H9 (cell line): Measurements from ENCODE around the gene ATAD2B. TPM values are rescaled to one million over a fixed set of nuclear protein-coding genes. Genes with fewer than 3 reads are reported as not detected.

Source experiments
- DNase-seq: peaks from one replicate; pipeline ENCODE4 v3.0.0-alpha.2; 2017
- H2AFZ ChIP-seq: one replicate; pipeline ENCODE4 v1.6.1; 2013; ENCODE audit warnings: mild to moderate bottlenecking, low read length, control low read depth, moderate library complexity
- H2AK5ac ChIP-seq: 2 replicates; pipeline ENCODE4 v1.6.1; 2013; ENCODE audit warnings: low read length, control low read depth, mixed read lengths; ENCODE audit not compliant: insufficient read length
- H2BK120ac ChIP-seq: one replicate; pipeline ENCODE4 v1.6.1; 2013; ENCODE audit warnings: low read depth, mild to moderate bottlenecking, low read length, control low read depth, inconsistent platforms; ENCODE audit not compliant: poor library complexity, severe bottlenecking
- H2BK12ac ChIP-seq: 2 replicates; pipeline ENCODE4 v1.6.1; 2013; ENCODE audit warnings: low read length, control low read depth, mixed read lengths, low read depth; ENCODE audit not compliant: insufficient read length
- H2BK15ac ChIP-seq: 2 replicates; pipeline ENCODE4 v1.6.1; 2013; ENCODE audit warnings: low read depth, low read length, control low read depth
- H2BK20ac ChIP-seq: one replicate; pipeline ENCODE4 v1.6.1; 2013; ENCODE audit warnings: low read depth, mild to moderate bottlenecking, low read length, control low read depth, inconsistent platforms; ENCODE audit not compliant: poor library complexity, severe bottlenecking
- H2BK5ac ChIP-seq: 2 replicates; pipeline ENCODE4 v1.6.1; 2013; ENCODE audit warnings: low read length, control low read depth, mixed read lengths; ENCODE audit not compliant: insufficient read length
- H3K14ac ChIP-seq: 2 replicates; pipeline ENCODE4 v1.6.1; 2013; ENCODE audit warnings: low read length, control low read depth; ENCODE audit not compliant: insufficient read depth
- H3K18ac ChIP-seq: 2 replicates; pipeline ENCODE4 v1.6.1; 2013; ENCODE audit warnings: low read depth, mild to moderate bottlenecking, mixed read lengths, low read length, control low read depth; ENCODE audit not compliant: insufficient read length
- H3K23ac ChIP-seq: 2 replicates; pipeline ENCODE4 v1.6.1; 2013; ENCODE audit warnings: low read length, control low read depth, mixed read lengths, low read depth; ENCODE audit not compliant: insufficient read length
- H3K23me2 ChIP-seq: 2 replicates; pipeline ENCODE4 v1.6.1; 2013; ENCODE audit warnings: low read depth, mild to moderate bottlenecking, mixed read lengths, low read length, control low read depth; ENCODE audit not compliant: insufficient read length, poor library complexity, severe bottlenecking
- H3K27ac ChIP-seq: 2 replicates; pipeline ENCODE4 v1.5.1; 2013; ENCODE audit warnings: low read length, control low read depth, mixed read lengths, low read depth; ENCODE audit not compliant: insufficient read length
- H3K27me3 ChIP-seq: 2 replicates; pipeline ENCODE4 v1.6.1; 2013; ENCODE audit warnings: low read length, control low read depth, inconsistent platforms; ENCODE audit not compliant: insufficient read depth
- H3K4ac ChIP-seq: 2 replicates; pipeline ENCODE4 v1.6.1; 2013; ENCODE audit warnings: low read depth, mild to moderate bottlenecking, control low read depth, inconsistent platforms, low read length, moderate library complexity
- H3K4me1 ChIP-seq: 2 replicates; pipeline ENCODE4 v1.6.1; 2013; ENCODE audit warnings: low read length, control low read depth, inconsistent platforms; ENCODE audit not compliant: insufficient read depth
- H3K4me2 ChIP-seq: 2 replicates; pipeline ENCODE4 v1.6.1; 2013; ENCODE audit warnings: low read length, control low read depth, mixed read lengths; ENCODE audit not compliant: insufficient read length, insufficient read depth
- H3K56ac ChIP-seq: 2 replicates; pipeline ENCODE4 v1.6.1; 2013; ENCODE audit warnings: low read depth, mild to moderate bottlenecking, mixed read lengths, low read length, control low read depth; ENCODE audit not compliant: insufficient read length
- H3K79me1 ChIP-seq: 2 replicates; pipeline ENCODE4 v1.6.1; 2013; ENCODE audit warnings: low read depth, mild to moderate bottlenecking, moderate library complexity, low read length, control low read depth, inconsistent platforms; ENCODE audit not compliant: insufficient read depth, poor library complexity, severe bottlenecking
- H3K79me2 ChIP-seq: 2 replicates; pipeline ENCODE4 v1.6.1; 2013; ENCODE audit warnings: low read length, control low read depth, inconsistent platforms; ENCODE audit not compliant: insufficient read depth
- H3K9ac ChIP-seq: 2 replicates; pipeline ENCODE4 v1.6.1; 2013; ENCODE audit warnings: low read length, control low read depth, mixed read lengths; ENCODE audit not compliant: insufficient read length; ENCODE audit errors: extremely low read depth
- H3K9me3 ChIP-seq: one replicate; pipeline ENCODE4 v1.6.1; 2013; ENCODE audit warnings: low read depth, low read length, inconsistent platforms; ENCODE audit not compliant: control insufficient read depth
- H3T11ph ChIP-seq: one replicate; pipeline ENCODE4 v1.6.1; 2013; ENCODE audit warnings: mild to moderate bottlenecking, low read length, control low read depth, inconsistent platforms
- H4K20me1 ChIP-seq: one replicate; pipeline ENCODE4 v1.6.1; 2013; ENCODE audit not compliant: control insufficient read depth, insufficient read length, insufficient read depth
- H4K5ac ChIP-seq: 2 replicates; pipeline ENCODE4 v1.6.1; 2013; ENCODE audit warnings: low read depth, mild to moderate bottlenecking, mixed read lengths, low read length, control low read depth; ENCODE audit not compliant: insufficient read length
- H4K8ac ChIP-seq: replicated peaks from 2 replicates; pipeline ENCODE4 v1.6.1; 2013; ENCODE audit warnings: low read length, control low read depth, mixed read lengths, low read depth; ENCODE audit not compliant: insufficient read length
- H4K91ac ChIP-seq: 2 replicates; pipeline ENCODE4 v1.6.1; 2013; ENCODE audit warnings: low read depth, mild to moderate bottlenecking, moderate library complexity, mixed read lengths, low read length, control low read depth; ENCODE audit not compliant: insufficient read length
- H3K27ac Mint-ChIP-seq, 3 experiments: 2 replicates in 2 of 3; 3 replicates in 1 of 3; pipeline ENCODE4 v1.8.0; 2020 to 2021; ENCODE audit warnings: mixed read lengths in 3 of 3, mild to moderate bottlenecking in 1 of 3, moderate library complexity in 1 of 3
- H3K27me3 Mint-ChIP-seq: 2 replicates; pipeline ENCODE4 v1.8.0; 2021; ENCODE audit warnings: low read depth, mild to moderate bottlenecking, moderate library complexity, mixed read lengths
- H3K36me3 Mint-ChIP-seq, 3 experiments: 2 replicates in 2 of 3; 3 replicates in 1 of 3; pipeline ENCODE4 v1.8.0; 2020 to 2021; ENCODE audit warnings: low read depth in 3 of 3, mixed read lengths in 3 of 3; ENCODE audit not compliant: insufficient read depth in 1 of 3
- H3K4me1 Mint-ChIP-seq, 2 experiments: 2 replicates each; pipeline ENCODE4 v1.8.0; 2020; ENCODE audit warnings: mixed read lengths in 2 of 2
- H3K4me3 Mint-ChIP-seq, 2 experiments: 2 replicates in 1 of 2; 3 replicates in 1 of 2; pipeline ENCODE4 v1.8.0; 2020 to 2021; ENCODE audit warnings: mild to moderate bottlenecking in 2 of 2, mixed read lengths in 2 of 2, moderate library complexity in 1 of 2
- H3K9me3 Mint-ChIP-seq, 2 experiments: 2 replicates in 1 of 2; 3 replicates in 1 of 2; pipeline ENCODE4 v1.8.0; 2020; ENCODE audit warnings: mild to moderate bottlenecking in 2 of 2, mixed read lengths in 2 of 2, moderate library complexity in 1 of 2
- CTCF ChIP-seq: fragments of 200-600 bp; sonication (generic); conservative IDR thresholded peaks from 3 replicates; pipeline ENCODE4 v1.8.0; 2021; ENCODE audit warnings: antibody characterized with exemption, mild to moderate bottlenecking
- WGBS: extraction: QIAGEN DNeasy Blood & Tissue Kit; methylation state at CpG from one replicate; pipeline ENCODE4 v1.1.7; 2013; ENCODE audit warnings: missing lambda C conversion rate, low lambda C conversion rate, mixed read lengths; ENCODE audit not compliant: insufficient read length; ENCODE audit errors: extremely low coverage; 5-methylcytosine and 5-hydroxymethylcytosine counted together
- total RNA-seq: library from RNA; stranded (reverse); gene quantifications from 2 replicates; pipeline ENCODE4 v1.2.1, GENCODE V29; 2021

Gene ATAD2B
- total RNA-seq, 1 experiment from 2014 or later = 21.4 TPM

- H4K5ac ChIP-seq = no peak overlapping the region
- no peak overlapping the region for H2AK5ac ChIP-seq
- H3K79me1 ChIP-seq = no peaks in the 10 kb centered on the region
- no peak overlapping the region for H3K14ac ChIP-seq
- no peaks in the 10 kb centered on the region; the same call in 1 of the 2 replicates for H3K4me1 ChIP-seq
- H3T11ph ChIP-seq = no peak overlapping the region
- H3K9ac ChIP-seq = no peak overlapping the region
- no CpG with 5 or more reads among the region's 3 CpGs for WGBS
- no peaks in the 10 kb centered on the region for H3K79me2 ChIP-seq
- H2BK15ac ChIP-seq = no peak overlapping the region
- no peaks in the 10 kb centered on the region for H4K20me1 ChIP-seq
- H2BK12ac ChIP-seq = no peak overlapping the region
- no peak overlapping the region for H3K27ac ChIP-seq
- no peak overlapping the region for H2BK5ac ChIP-seq
- H3K18ac ChIP-seq = no peak overlapping the region
- Mint-ChIP-seq H3K27ac (no peak overlapping the region), H3K9me3 (peaks cover 10 to 14% of the 10 kb centered on the region in 2 experiments), H3K36me3 (peaks cover 13 to 29% (median 20%) of the 10 kb centered on the region in 3 experiments), H3K4me1 (peaks cover 3 to 4% of the 10 kb centered on the region in 2 experiments; a peak in 2 of 4 replicates), H3K4me3 (no peak overlapping the region), H3K27me3 (no peaks in the 10 kb centered on the region)
- H3K23ac ChIP-seq = no peak overlapping the region
- H3K9me3 ChIP-seq = no peaks in the 10 kb centered on the region
- no peaks in the 10 kb centered on the region for H3K23me2 ChIP-seq
- no peaks in the 10 kb centered on the region for H3K27me3 ChIP-seq
- no peak for TF ChIP-seq CTCF
- H3K56ac ChIP-seq = no peak overlapping the region
- H2AFZ ChIP-seq = no peak overlapping the region
- H3K4ac ChIP-seq = no peak overlapping the region
- H4K91ac ChIP-seq = no peak overlapping the region
- no peak overlapping the region for H4K8ac ChIP-seq
- no peak overlapping the region for H2BK20ac ChIP-seq
- H3K4me2 ChIP-seq = no peak overlapping the region
- DNase-seq = no peak
- no peak overlapping the region for H2BK120ac ChIP-seq
These were observed 204.7 kb downstream of the ATAD2B start for GRCh38 chr2:23722255-23722654.
